KOPT-K1 (cell line): Measurements from ENCODE around the gene RASSF7.
"Not testable (repeated sequence)": the region's sequence is repeated elsewhere in the genome, so short reads cannot be mapped to it uniquely, and the experiment has no call there.

Experiments
- H3K27ac ChIP-seq: fragments of 200-600 bp; sonication (generic); 2 replicates; pipeline ENCODE4 v1.5.1; 2016; ENCODE audit warnings: antibody characterized with exemption, mild to moderate bottlenecking, low read depth, low read length; ENCODE audit not compliant: poor library complexity, severe bottlenecking
- H3K36me3 ChIP-seq: fragments of 200-600 bp; sonication (generic); 2 replicates; pipeline ENCODE4 v1.5.1; 2017; ENCODE audit warnings: antibody characterized with exemption, mild to moderate bottlenecking, low read length, moderate library complexity; ENCODE audit not compliant: insufficient read depth
- H3K9me3 ChIP-seq: fragments of 200-600 bp; sonication (generic); 2 replicates; pipeline ENCODE4 v1.5.1; 2017; ENCODE audit warnings: antibody characterized with exemption, low read length, mild to moderate bottlenecking; ENCODE audit not compliant: insufficient read depth, poor library complexity, severe bottlenecking

The RASSF7 gene

GRCh38 chr11:560305-561147 lies at the start of gene RASSF7, which contains the start of gene LMNTD2:
Gene RASSF7 (plus strand): TSS chr11:560970. CDS start chr11:561769, 799 bp downstream.
Gene LMNTD2 (minus strand): TSS chr11:560738. CDS start chr11:560716, 22 bp downstream.
- Histone ChIP-seq H3K36me3 (no peaks in the 10 kb centered on the region), H3K9me3 (no peaks in the 10 kb centered on the region), H3K27ac (peak within 1 kb of the TSS; percentile 40)

- Histone ChIP-seq H3K9me3 (peaks cover 12% of the 10 kb centered on the region), H3K27ac (no peak overlapping the region), H3K36me3 (peaks cover 26% of the 10 kb centered on the region)
Observed at GRCh38 chr11:512761-513595, 47.8 kb upstream of the RASSF7 start.

- peaks cover 11% of the 10 kb centered on the region for H3K36me3 ChIP-seq
- H3K9me3 ChIP-seq = peaks cover 12% of the 10 kb centered on the region
- no peak overlapping the region for H3K27ac ChIP-seq
Observed at GRCh38 chr11:514606-515005, 46.2 kb upstream of the RASSF7 start.

- no peak overlapping the region for H3K27ac ChIP-seq
- peaks cover 12% of the 10 kb centered on the region for H3K9me3 ChIP-seq
- peaks cover 6% of the 10 kb centered on the region for H3K36me3 ChIP-seq
Observed at GRCh38 chr11:515131-515530, 45.6 kb upstream of the RASSF7 start.

GRCh38 chr11:516400-516799 lies 44.4 kb upstream of the RASSF7 start:
- Histone ChIP-seq H3K36me3 (no peaks in the 10 kb centered on the region; the same call in 1 of the 2 replicates), H3K27ac (no peak overlapping the region), H3K9me3 (peaks cover 12% of the 10 kb centered on the region)

GRCh38 chr11:516918-517685 lies 43.7 kb upstream of the RASSF7 start:
- not testable (repeated sequence) for H3K36me3 ChIP-seq, H3K27ac ChIP-seq
- H3K9me3 ChIP-seq = peaks cover 12% of the 10 kb centered on the region

GRCh38 chr11:518463-519202 lies 42.1 kb upstream of the RASSF7 start:
- Histone ChIP-seq H3K27ac (peak overlapping the region; percentile 23), H3K36me3 (no peaks in the 10 kb centered on the region; the same call in 1 of the 2 replicates), H3K9me3 (peaks cover 12% of the 10 kb centered on the region)

- no peak overlapping the region for H3K27ac ChIP-seq
- H3K36me3 ChIP-seq = no peaks in the 10 kb centered on the region
- peaks cover 12% of the 10 kb centered on the region for H3K9me3 ChIP-seq
Observed at GRCh38 chr11:520428-521176, 40.2 kb upstream of the RASSF7 start.

GRCh38 chr11:521177-521688 lies 39.5 kb upstream of the RASSF7 start:
- no peak overlapping the region for H3K27ac ChIP-seq
- peaks cover 8% of the 10 kb centered on the region for H3K9me3 ChIP-seq
- H3K36me3 ChIP-seq = no peaks in the 10 kb centered on the region

GRCh38 chr11:526192-526591 lies 34.6 kb upstream of the RASSF7 start:
- no peak overlapping the region for H3K27ac ChIP-seq
- no peaks in the 10 kb centered on the region; the same call in 1 of the 2 replicates for H3K36me3 ChIP-seq
- no peaks in the 10 kb centered on the region for H3K9me3 ChIP-seq

GRCh38 chr11:528166-528814 lies 32.5 kb upstream of the RASSF7 start:
- H3K36me3 ChIP-seq = peaks cover 16% of the 10 kb centered on the region
- no peaks in the 10 kb centered on the region for H3K9me3 ChIP-seq
- H3K27ac ChIP-seq = no peak overlapping the region

- Histone ChIP-seq H3K36me3 (peaks cover 24% of the 10 kb centered on the region), H3K27ac (no peak overlapping the region), H3K9me3 (no peaks in the 10 kb centered on the region)
Observed at GRCh38 chr11:528815-529727, 31.7 kb upstream of the RASSF7 start.
